HepG2 (cell line): ENCODE results near the gene ACAT2. TPM values are rescaled to one million over a fixed set of nuclear protein-coding genes. Genes with fewer than 3 reads are reported as not detected.

ENCODE experiments used
- ARNT2 ChIP-seq: sonication (generic); formaldehyde crosslinking; IDR thresholded peaks from 2 replicates; pipeline ENCODE4 v1.8.0; 2022; ENCODE audit warnings: mild to moderate bottlenecking, low read depth, missing genetic modification reagents, moderate library complexity
- CREM ChIP-seq, 2 experiments: sonication (generic) in 1 of 2; formaldehyde crosslinking in 1 of 2; IDR thresholded peaks; 2 replicates each; pipeline versions ENCODE4 v1.4.0 to v1.6.1; 2016 to 2020; ENCODE audit warnings: antibody characterized with exemption in 1 of 2, mild to moderate bottlenecking in 1 of 2, missing genetic modification reagents in 1 of 2
- KLF12 ChIP-seq: sonication (generic); formaldehyde crosslinking; IDR thresholded peaks from 2 replicates; pipeline ENCODE4 v1.4.0; 2020; ENCODE audit warnings: missing genetic modification reagents, borderline replicate concordance
- NR2C2 ChIP-seq: sonication (generic); formaldehyde crosslinking; IDR thresholded peaks from 2 replicates; pipeline ENCODE4 v1.4.0; 2020; ENCODE audit warnings: missing genetic modification reagents, mild to moderate bottlenecking, moderate library complexity, borderline replicate concordance
- NR2F2 ChIP-seq: IDR thresholded peaks from 2 replicates; pipeline ENCODE4 v1.6.1; 2012; ENCODE audit warnings: low read depth, inconsistent platforms, borderline replicate concordance
- RNF2 ChIP-seq: fragments of 450-650 bp; conservative IDR thresholded peaks from 2 replicates; pipeline ENCODE4 v1.6.1; 2016; ENCODE audit warnings: low read depth
- TEAD3 ChIP-seq: optimal IDR thresholded peaks from 2 replicates; pipeline ENCODE3; 2016; ENCODE audit warnings: borderline replicate concordance
- TRIM24 ChIP-seq: sonication (generic); formaldehyde crosslinking; IDR thresholded peaks from 2 replicates; pipeline ENCODE4 v1.8.0; 2022; ENCODE audit warnings: mild to moderate bottlenecking, missing genetic modification reagents
- ZNF232 ChIP-seq: sonication (generic); formaldehyde crosslinking; IDR thresholded peaks from 2 replicates; pipeline ENCODE4 v1.4.0; 2020; ENCODE audit warnings: missing genetic modification reagents, borderline replicate concordance
- ZNF441 ChIP-seq: sonication (generic); formaldehyde crosslinking; IDR thresholded peaks from 2 replicates; pipeline ENCODE4 v1.7.0; 2021; ENCODE audit warnings: missing genetic modification reagents, borderline replicate concordance
- ZNF451 ChIP-seq: sonication (generic); formaldehyde crosslinking; IDR thresholded peaks from 2 replicates; pipeline ENCODE4 v1.5.0; 2020; ENCODE audit warnings: mild to moderate bottlenecking, missing genetic modification reagents
- ZNF891 ChIP-seq: sonication (generic); formaldehyde crosslinking; IDR thresholded peaks from 2 replicates; pipeline ENCODE4 v1.5.0; 2020; ENCODE audit warnings: mild to moderate bottlenecking, missing genetic modification reagents
- ZSCAN22 ChIP-seq: sonication (generic); formaldehyde crosslinking; IDR thresholded peaks from 2 replicates; pipeline ENCODE4 v1.4.0; 2020; ENCODE audit warnings: mild to moderate bottlenecking, missing genetic modification reagents
- polyA plus RNA-seq, 8 experiments: library from polyadenylated mRNA; depleted of rRNA in 3 of 8; stranded (reverse) in 7 of 8; unstranded in 1 of 8; fragments of >200 nt; fragmentation: Illumina TruSeq in 4 of 8; extraction: Trizol in 4 of 8; gene quantifications; 2 replicates each; pipeline versions ENCODE4 v1.2.1 to v1.2.3, GENCODE V29; 2011 to 2016; ENCODE audit warnings: low read depth in 4 of 8, missing spikeins in 1 of 8, mixed read lengths in 1 of 8; ENCODE audit not compliant: insufficient read depth in 1 of 8
- total RNA-seq, 5 experiments: library from RNA; depleted of rRNA; stranded (reverse); fragments of >200 nt; fragmentation: Illumina TruSeq; extraction: Trizol; gene quantifications; 2 replicates each; pipeline ENCODE4 v1.2.3, GENCODE V29; 2016; ENCODE audit warnings: low read depth in 1 of 5
- TF ChIP-seq, protein P1 (sequence below): sonication (generic); formaldehyde crosslinking; IDR thresholded peaks from 2 replicates; pipeline ENCODE4 v1.4.0; 2020; ENCODE audit warnings: missing genetic modification reagents, mild to moderate bottlenecking, borderline replicate concordance
- TF ChIP-seq, protein P2 (sequence below): IDR thresholded peaks from 2 replicates; pipeline ENCODE4 v1.6.1; 2016; ENCODE audit warnings: mild to moderate bottlenecking, missing biosample characterization, missing genetic modification reagents
- TF ChIP-seq, protein P3 (sequence below): sonication (generic); formaldehyde crosslinking; IDR thresholded peaks from 2 replicates; pipeline ENCODE4 v1.8.0; 2023; ENCODE audit warnings: mild to moderate bottlenecking, missing genetic modification reagents
- TF ChIP-seq, protein P4 (sequence below): sonication (generic); formaldehyde crosslinking; IDR thresholded peaks from 2 replicates; pipeline ENCODE4 v1.4.0; 2020; ENCODE audit warnings: missing genetic modification reagents, borderline replicate concordance
- TF ChIP-seq, protein P5 (sequence below): sonication (generic); formaldehyde crosslinking; conservative IDR thresholded peaks from 2 replicates; pipeline ENCODE4 v1.8.0; 2022; ENCODE audit warnings: missing genetic modification reagents
- TF ChIP-seq, protein P6 (sequence below): sonication (generic); formaldehyde crosslinking; IDR thresholded peaks from 2 replicates; pipeline ENCODE4 v1.4.0; 2020; ENCODE audit warnings: missing genetic modification reagents, mild to moderate bottlenecking, borderline replicate concordance

ACAT2 gene
- total and polyA plus RNA-seq, 2 of the 13 experiments (the other 11 are each of a cell fraction or from before 2014, with no cell fraction given), result 121 to 534 TPM

DNA sequence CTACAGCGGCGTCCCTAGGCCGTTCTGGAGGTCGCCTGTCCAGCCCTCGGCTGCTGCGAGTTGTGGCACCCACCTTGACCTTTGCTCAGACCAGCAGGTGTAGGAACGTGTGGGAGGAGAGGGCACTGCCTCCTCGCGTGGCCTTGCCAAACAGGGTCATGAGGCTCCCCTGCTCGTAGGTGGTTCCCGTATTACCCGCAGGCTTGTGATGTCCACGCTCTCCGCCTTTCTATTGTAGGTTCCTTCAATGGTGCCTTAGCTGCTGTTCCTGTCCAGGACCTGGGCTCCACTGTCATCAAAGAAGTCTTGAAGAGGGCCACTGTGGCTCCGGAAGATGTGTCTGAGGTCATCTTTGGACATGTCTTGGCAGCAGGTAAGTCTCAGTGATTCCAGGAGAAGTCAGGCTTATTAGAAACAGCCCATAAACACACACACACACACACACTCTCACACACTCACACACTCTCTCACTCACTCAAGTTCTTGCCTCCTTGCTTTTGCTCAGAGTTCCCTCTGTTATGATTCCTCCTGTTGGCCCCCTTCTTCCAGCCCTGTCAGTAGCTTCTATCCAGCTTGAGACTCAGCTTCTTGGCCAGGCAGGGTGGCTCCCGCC lies 942 bp downstream of the ACAT2 start (continued):
- TF ChIP-seq, protein P1, sequence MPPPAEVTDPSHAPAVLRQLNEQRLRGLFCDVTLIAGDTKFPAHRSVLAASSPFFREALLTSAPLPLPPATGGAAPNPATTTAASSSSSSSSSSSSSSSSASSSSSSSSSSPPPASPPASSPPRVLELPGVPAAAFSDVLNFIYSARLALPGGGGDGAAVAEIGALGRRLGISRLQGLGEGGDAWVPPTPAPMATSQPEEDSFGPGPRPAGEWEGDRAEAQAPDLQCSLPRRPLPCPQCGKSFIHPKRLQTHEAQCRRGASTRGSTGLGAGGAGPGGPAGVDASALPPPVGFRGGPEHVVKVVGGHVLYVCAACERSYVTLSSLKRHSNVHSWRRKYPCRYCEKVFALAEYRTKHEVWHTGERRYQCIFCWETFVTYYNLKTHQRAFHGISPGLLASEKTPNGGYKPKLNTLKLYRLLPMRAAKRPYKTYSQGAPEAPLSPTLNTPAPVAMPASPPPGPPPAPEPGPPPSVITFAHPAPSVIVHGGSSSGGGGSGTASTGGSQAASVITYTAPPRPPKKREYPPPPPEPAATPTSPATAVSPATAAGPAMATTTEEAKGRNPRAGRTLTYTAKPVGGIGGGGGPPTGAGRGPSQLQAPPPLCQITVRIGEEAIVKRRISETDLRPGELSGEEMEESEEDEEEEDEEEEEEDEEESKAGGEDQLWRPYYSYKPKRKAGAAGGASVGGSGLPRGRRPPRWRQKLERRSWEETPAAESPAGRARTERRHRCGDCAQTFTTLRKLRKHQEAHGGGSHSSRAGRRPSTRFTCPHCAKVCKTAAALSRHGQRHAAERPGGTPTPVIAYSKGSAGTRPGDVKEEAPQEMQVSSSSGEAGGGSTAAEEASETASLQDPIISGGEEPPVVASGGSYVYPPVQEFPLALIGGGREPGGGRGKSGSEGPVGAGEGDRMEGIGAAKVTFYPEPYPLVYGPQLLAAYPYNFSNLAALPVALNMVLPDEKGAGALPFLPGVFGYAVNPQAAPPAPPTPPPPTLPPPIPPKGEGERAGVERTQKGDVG (CRISPR knock-in tag), result peak; percentile 16; the same call in 1 of the 2 replicates
- TF ChIP-seq, protein P2, sequence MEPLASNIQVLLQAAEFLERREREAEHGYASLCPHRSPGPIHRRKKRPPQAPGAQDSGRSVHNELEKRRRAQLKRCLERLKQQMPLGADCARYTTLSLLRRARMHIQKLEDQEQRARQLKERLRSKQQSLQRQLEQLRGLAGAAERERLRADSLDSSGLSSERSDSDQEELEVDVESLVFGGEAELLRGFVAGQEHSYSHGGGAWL (CRISPR knock-in tag), result peak; percentile 79; the same call in 1 of the 2 replicates
- TF ChIP-seq TRIM24 (CRISPR knock-in tag) (no peak), ZNF451 (peak; percentile 51; the same call in 1 of the 2 replicates), CREM (IDR thresholded peaks at IDR 0.05) (no peak), CREM (CRISPR knock-in tag; IDR thresholded peaks at IDR 0.05) (no peak), TEAD3 (CRISPR knock-in tag) (peak; percentile 66), KLF12 (CRISPR knock-in tag) (no peak; the same call in 1 of the 2 replicates), NR2C2 (CRISPR knock-in tag) (peak; percentile 31), RNF2 (peak; percentile 78; the same call in 1 of the 2 replicates), ZNF232 (CRISPR knock-in tag) (no peak; the same call in 1 of the 2 replicates), ZNF441 (CRISPR knock-in tag) (peak; percentile 54; the same call in 1 of the 2 replicates), ZSCAN22 (CRISPR knock-in tag) (no peak), ARNT2 (CRISPR knock-in tag) (peak; percentile 8; the same call in 1 of the 2 replicates), ZNF891 (CRISPR knock-in tag) (peak; percentile 32), NR2F2 (peak; percentile 71; the same call in 1 of the 2 replicates)
- TF ChIP-seq, protein P3, sequence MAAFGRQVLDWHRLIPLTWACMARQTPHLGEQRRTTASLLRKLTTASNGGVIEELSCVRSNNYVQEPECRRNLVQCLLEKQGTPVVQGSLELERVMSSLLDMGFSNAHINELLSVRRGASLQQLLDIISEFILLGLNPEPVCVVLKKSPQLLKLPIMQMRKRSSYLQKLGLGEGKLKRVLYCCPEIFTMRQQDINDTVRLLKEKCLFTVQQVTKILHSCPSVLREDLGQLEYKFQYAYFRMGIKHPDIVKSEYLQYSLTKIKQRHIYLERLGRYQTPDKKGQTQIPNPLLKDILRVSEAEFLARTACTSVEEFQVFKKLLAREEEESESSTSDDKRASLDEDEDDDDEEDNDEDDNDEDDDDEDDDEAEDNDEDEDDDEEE (CRISPR knock-in tag), result peak; percentile 52; the same call in 1 of the 2 replicates
- TF ChIP-seq, protein P4, sequence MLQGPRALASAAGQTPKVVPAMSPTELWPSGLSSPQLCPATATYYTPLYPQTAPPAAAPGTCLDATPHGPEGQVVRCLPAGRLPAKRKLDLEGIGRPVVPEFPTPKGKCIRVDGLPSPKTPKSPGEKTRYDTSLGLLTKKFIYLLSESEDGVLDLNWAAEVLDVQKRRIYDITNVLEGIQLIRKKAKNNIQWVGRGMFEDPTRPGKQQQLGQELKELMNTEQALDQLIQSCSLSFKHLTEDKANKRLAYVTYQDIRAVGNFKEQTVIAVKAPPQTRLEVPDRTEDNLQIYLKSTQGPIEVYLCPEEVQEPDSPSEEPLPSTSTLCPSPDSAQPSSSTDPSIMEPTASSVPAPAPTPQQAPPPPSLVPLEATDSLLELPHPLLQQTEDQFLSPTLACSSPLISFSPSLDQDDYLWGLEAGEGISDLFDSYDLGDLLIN (CRISPR knock-in tag), result peak; percentile 31; the same call in 1 of the 2 replicates
- TF ChIP-seq, protein P5, sequence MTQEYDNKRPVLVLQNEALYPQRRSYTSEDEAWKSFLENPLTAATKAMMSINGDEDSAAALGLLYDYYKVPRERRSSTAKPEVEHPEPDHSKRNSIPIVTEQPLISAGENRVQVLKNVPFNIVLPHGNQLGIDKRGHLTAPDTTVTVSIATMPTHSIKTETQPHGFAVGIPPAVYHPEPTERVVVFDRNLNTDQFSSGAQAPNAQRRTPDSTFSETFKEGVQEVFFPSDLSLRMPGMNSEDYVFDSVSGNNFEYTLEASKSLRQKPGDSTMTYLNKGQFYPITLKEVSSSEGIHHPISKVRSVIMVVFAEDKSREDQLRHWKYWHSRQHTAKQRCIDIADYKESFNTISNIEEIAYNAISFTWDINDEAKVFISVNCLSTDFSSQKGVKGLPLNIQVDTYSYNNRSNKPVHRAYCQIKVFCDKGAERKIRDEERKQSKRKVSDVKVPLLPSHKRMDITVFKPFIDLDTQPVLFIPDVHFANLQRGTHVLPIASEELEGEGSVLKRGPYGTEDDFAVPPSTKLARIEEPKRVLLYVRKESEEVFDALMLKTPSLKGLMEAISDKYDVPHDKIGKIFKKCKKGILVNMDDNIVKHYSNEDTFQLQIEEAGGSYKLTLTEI (CRISPR knock-in tag), result no peak
- TF ChIP-seq, protein P6, sequence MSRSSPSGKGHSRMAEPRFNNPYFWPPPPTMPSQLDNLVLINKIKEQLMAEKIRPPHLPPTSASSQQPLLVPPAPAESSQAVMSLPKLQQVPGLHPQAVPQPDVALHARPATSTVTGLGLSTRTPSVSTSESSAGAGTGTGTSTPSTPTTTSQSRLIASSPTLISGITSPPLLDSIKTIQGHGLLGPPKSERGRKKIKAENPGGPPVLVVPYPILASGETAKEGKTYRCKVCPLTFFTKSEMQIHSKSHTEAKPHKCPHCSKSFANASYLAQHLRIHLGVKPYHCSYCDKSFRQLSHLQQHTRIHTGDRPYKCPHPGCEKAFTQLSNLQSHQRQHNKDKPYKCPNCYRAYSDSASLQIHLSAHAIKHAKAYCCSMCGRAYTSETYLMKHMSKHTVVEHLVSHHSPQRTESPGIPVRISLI (CRISPR knock-in tag), result peak; percentile 64; the same call in 1 of the 2 replicates
